Neural cell (in vitro differentiated cells): ENCODE measurements around the gene CITED2. TPM values are rescaled to one million over a fixed set of nuclear protein-coding genes. Genes with fewer than 3 reads are reported as not detected.

Source experiments
- polyA plus RNA-seq: library from polyadenylated mRNA; depleted of rRNA; stranded (reverse); fragments of >200 nt; gene quantifications from 2 replicates; pipeline ENCODE4 v1.2.3, GENCODE V29; 2014

The CITED2 gene
- polyA plus RNA-seq, 1 donor from 2014 or later = 38.1 TPM

Other genes with a start within 250 kb of the CITED2 start
- gene HECA, start 239.6 kb downstream of the CITED2 start, polyA plus RNA-seq = 19.7 and 20.2 TPM in 2 replicates
- not detected in 2 replicates for gene TXLNB, start 82.7 kb downstream of the CITED2 start, polyA plus RNA-seq